ENCODE data around the gene OR56B4.
A peak's percentile ranks its signal among the peaks of the same experiment; 100 is the strongest.
"Not testable (repeated sequence)": the region's sequence is repeated elsewhere in the genome, so short reads cannot be mapped to it uniquely, and the experiment has no call there.

Gene OR56B4, protein sequence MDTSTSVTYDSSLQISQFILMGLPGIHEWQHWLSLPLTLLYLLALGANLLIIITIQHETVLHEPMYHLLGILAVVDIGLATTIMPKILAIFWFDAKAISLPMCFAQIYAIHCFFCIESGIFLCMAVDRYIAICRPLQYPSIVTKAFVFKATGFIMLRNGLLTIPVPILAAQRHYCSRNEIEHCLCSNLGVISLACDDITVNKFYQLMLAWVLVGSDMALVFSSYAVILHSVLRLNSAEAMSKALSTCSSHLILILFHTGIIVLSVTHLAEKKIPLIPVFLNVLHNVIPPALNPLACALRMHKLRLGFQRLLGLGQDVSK

DNA sequence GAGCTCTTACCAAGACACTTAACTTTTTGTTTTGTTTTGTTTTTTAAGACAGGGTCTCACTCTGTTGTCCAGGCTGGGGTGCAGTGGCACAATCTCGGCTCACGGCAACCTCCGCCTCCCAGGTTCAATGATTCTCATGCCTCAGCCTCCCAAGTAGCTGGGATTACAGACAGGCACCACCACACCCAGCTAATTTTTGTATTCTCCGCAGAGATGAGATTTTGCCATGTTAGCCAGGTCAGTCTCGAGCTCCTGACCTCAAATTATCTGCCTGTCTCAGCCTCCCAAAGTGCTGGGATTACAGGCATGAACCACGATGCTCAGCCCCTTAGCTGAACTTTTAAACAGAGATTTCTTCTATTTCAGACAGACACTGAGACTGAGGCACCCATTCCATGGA lies at the start of gene OR56B4:
TSS of gene OR56B4 (plus strand) at position 301 of the 400 bp plus-strand sequence. CDS start at position 396, 95 bp downstream.
- not testable (repeated sequence) for DNase-seq

DNA sequence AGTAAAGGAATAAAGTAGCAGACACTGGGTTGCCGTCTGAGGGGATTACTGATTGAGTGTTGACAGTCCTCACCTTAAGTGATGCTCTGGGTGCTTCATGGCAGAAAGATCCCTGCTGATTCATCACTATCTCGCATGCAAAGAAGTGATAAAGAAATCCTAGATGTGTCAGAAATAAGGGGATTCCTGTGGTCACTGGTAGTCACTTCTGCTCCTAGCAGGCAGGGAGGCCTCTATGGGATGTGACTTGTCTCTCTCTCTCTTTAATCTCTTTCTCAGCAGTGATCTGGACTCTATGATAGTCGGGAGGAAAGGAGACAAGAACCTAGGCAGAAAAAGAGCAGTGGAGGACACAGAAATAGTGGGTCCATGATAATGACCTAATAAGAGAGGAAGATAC lies 46.0 kb upstream of the OR56B4 start:
- DNase-seq: peak in 1 of 3 donors; percentile 17

DNA sequence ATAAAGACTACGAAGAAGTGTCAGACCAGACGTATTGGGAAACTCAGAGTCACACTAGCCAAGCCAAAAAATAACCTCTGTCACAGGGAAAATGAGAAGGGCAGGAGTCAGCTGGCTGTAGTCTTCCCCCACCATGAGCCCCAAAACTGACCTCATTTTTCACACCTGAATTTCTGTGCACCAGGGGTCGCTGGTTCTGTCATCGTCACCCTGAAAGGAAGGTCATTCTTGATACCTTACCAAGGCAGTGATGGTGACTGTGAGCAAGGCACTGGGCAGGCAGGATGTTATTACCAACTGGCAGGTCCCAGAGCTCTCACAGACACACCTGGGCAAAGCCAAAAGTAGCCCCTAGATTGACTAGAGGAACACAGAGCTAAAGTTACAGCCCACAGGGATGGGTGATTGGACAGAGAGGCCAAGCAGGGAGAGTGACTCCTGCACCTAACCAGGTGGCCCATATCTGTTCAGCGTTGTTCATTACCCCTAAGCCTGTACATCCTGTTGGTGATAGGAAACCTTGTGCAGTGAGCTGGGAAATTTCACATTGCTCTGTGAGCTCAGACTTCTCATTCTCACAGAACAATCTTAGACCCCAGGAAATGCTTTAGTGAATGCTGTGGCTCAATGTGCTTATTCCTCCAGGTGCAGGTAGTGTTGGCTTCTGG lies 44.7 kb upstream of the OR56B4 start:
- no peak for DNase-seq

- no peak for DNase-seq
These were observed 40.0 kb upstream of the OR56B4 start for GRCh38 chr11:6067502-6067901.

GRCh38 chr11:6076443-6076842 lies 31.0 kb upstream of the OR56B4 start:
- DNase-seq: not testable (repeated sequence)

DNA sequence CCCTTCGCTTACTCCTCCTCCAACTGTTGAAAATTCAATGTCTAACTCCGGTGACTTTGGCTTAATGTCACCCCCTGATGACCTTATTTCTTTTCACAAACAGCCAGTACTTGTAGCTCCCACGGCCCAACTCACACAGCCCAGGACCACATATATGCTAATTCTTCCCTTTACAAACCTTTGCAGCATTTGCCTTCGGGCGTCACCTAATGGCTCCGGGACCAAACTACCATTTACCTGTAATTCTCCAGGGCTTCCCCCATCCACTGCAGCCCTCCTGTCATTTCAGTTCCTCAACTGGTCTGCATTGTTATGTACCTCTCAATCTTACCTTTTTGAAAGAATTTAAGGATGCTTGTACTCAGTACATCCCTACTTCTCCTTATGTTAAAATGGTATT lies 29.8 kb upstream of the OR56B4 start:
- DNase-seq: no peak

GRCh38 chr11:6079463-6079862 lies 28.0 kb upstream of the OR56B4 start:
- no peak for DNase-seq

GRCh38 chr11:6083129-6083528 lies 24.4 kb upstream of the OR56B4 start:
- DNase-seq: no peak

DNA sequence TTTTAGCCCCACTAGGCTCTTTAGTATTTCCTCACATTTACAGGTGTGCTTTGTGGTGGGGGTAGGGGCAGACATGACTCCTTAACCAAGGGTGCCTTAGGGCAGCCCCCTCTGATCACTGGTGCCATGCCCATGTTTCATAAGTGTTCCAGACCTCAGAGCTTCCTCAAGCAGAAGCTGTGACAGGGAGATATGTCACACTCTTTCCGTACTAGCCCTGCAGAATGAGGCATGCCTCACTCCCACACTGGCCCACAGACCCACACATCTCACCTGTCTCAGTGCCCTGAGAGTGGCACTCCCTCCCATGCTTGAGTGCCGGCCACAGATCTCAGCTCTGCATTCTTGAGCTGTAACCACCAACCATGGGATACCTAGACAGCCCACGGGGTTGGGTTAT lies 22.9 kb upstream of the OR56B4 start:
- no peak for DNase-seq

GRCh38 chr11:6094186-6094585 lies 13.3 kb upstream of the OR56B4 start:
- DNase-seq: peak; percentile 15 to 81 (median 80)

DNA sequence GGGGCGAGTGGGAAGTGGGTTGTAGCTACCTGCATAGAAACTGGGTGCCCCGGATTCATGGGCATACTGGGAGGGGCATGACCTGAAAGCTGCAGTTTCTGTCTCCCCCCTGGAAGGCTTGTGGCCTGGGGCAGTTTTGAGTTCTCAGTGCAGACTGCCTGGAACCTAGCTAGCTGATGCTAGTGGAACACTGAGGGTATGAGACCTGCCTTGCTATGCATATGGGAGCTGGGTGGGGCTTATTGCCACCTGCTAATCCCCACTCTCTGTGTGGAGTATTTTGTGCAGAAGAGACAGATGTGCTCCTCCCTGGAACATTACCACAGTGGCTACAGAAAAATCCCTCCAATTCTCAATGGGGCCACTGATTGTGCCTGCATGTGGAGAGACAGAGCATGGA lies 11.7 kb upstream of the OR56B4 start:
- no peak for DNase-seq

DNA sequence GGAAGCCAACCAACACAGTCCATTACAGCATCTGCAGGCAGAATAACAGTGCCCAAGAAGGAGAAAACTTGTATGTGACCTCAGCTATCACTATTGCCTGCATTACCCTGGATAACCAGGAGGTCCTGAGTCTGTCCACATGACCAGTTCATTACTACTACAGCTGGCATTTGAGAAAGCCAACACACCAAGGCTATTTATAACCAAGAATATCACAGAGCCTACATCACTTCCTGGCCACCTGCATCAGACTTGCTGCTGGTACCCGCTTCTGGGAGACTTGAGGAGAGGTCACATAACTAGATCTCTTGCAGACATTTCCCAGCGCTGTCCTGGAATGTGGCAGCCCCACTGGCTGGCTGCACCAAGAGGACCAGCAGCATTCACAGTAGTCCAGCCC lies 11.1 kb upstream of the OR56B4 start:
- DNase-seq: no peak

- no peak for DNase-seq
These were observed 7.9 kb upstream of the OR56B4 start for GRCh38 chr11:6099577-6099976.

- DNase-seq: peak in 2 of 3 donors; percentile 24 to 32
These were observed 2.5 kb downstream of the OR56B4 start for GRCh38 chr11:6110011-6110410.

DNA sequence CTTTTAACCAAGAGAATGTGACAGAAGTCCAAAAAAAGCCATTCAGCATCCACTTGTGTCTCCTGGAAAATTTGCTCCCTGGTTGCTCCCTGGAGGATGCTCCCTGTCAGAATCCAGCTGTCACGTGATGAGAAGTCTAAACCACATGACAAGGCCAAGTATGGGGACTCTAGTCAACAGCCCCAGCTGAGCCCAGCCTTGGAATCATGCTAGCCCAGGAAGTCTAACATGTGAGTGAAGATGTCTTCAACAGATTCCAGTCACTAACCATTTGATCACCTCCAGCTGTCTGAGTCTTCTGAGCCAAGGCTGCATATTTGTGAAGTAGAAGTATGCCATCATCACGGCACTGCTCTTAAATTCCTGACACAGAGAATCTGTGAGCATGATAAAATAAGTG lies 4.2 kb downstream of the OR56B4 start:
- no peak for DNase-seq

DNA sequence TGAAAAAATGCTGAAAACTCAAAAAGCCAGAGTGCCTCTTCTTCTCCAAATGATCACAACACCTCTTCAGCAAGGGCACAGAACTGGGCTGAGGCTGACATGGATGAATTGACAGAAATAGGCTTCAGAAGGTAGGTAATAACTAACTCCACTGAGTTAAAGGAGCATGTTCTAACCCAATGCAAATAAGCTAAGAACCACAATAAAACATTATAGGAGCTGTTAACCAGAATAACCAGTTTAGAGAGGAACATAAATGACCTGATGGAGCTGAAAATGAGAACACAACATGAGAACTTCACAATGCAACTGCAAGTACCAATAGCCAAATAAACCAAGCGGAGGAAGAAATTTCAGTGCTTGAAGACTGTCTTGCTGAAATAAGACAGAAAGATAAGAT lies 9.2 kb downstream of the OR56B4 start:
- DNase-seq: no peak

DNA sequence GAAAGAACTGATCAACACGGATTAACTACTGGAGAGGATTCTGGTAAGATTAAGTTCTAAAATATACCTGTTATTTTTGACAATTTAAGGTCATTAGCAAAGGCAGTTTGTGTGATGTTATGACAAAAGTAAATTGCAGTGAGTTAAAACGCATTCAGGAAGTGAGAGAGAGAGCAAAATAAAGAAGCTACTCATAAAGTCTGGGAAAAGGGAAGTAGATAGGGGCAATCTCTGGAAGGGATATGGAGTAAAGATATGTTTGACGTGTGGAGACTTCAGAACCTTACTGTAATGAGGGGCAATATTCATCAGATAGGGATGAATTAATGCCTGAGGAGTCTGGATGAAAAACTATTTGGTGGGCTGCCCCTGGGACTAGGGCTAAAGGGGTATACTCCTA lies 16.8 kb downstream of the OR56B4 start:
- DNase-seq: peak; percentile 29 to 64 (median 35)

DNA sequence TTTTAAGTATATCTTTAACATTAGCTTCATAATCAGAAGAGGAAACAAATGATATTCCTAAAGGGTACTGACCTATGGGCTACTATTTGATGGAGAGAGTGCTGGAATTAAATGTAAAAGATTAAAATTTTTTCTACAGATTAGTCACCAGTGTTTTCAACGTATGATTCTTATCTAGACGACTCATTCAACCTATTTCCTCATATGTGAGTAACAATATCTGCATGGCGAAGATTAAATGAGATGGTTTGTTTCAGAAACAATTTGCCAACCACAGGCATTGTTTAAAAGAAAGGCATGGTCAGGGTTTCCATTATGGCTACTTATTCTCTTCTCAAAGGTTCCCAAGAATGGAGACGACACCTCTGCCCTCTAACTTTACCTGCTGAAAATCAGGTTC lies 20.4 kb downstream of the OR56B4 start:
- DNase-seq: peak in 2 of 3 donors; percentile 49 to 56

DNA sequence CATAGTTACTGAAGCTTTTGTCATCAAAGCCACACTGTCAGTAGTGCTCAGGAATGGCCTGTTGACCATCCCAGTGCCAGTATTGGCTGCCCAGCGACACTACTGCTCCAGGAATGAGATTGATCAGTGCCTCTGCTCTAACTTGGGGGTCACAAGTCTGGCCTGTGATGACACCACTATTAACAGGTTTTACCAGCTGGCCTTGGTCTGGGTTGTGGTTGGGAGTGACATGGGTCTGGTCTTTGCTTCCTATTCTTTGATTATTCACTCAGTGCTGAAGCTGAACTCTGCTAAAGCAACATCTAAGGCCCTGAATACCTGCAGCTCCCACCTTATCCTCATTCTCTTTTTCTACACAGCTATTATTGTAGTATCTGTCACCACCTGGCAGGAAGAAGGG lies 21.5 kb downstream of the OR56B4 start:
- no peak for DNase-seq

GRCh38 chr11:6129635-6130034 lies 22.2 kb downstream of the OR56B4 start:
- peak; percentile 53 to 58 (median 57) for DNase-seq

DNA sequence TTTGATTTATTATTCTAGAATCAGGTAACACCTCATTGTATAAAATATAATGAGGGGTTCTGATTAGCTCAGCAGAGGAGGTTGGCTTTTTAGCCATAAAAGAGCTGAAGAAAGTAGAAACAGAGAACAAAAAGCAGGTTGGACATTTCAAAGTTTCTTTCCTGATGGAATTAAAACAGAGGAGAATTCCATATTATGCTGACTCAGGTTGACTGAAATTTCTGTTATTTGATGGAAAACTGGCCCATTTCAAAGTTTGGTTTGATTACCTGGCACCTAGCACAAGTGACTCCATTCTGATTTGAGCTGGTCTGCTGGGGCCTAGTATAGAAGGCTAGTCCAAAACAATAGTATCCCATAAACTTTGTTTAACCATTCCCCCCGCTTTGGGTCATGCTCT lies 24.9 kb downstream of the OR56B4 start:
- no peak for DNase-seq

DNA sequence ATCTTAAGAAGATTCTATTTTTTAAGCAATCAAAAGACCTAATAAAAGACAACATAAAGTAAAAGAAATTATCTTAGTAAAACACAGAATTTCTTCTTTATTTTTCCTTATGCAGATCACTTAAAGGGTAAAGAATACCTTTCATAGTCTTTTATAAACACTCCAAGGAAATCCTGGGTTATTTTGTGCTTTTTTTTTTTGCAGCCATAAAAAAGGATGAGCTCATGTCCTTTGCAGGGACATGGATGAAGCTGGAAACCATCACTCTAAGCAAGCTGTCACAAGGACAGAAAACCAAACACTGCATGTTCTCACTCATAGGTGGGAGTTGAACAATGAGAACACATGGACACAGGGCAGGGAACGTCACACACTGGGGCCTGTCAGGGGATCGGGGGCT lies 28.5 kb downstream of the OR56B4 start:
- not testable (repeated sequence) for DNase-seq

DNA sequence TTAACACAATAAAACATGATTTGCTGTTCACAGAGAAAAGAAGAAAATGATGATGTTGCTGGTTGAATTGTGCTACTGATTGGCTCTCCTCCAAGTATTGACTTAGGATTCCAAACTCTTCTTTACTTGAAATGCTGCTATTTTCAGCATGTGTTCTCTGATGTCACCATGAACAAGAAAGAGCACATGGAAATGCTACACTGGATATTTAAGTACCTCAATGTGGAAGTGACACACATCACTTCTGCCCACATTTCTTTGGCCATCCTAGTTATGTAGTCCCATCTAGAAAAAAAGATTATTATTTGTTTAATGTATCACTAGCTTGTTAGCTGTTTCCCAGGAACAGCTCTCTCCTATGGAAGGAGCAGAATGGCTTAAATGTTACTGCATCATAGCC lies 35.5 kb downstream of the OR56B4 start:
- peak; percentile 17 to 35 (median 23) for DNase-seq

- not testable (repeated sequence) for DNase-seq
These were observed 36.3 kb downstream of the OR56B4 start for GRCh38 chr11:6143737-6144136.

DNA sequence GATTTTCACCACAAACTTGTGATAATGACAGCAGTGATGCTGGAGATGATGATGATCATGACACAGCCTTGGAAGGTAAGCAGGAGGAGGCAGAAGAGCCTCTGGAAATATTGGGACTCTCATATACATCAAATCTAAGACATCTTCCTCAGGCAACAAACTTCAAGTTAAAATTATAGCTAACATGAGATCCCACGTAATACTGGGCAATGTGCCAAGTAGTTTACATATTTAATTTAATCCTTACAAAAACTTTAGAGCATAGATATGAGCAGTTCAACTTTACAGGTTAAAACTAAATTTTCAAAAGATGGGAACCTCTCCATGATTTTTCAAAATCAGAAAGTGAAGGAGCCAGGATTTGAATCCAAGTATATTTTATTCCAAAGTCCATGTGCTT lies 43.6 kb downstream of the OR56B4 start:
- DNase-seq: no peak

Data from suppressor macrophage treated with lipopolysaccharide for 1 hour (primary cell).